Endothelial cell (in vitro differentiated cells): ENCODE data around the gene ATXN1. TPM values are rescaled to one million over a fixed set of nuclear protein-coding genes. Genes with fewer than 3 reads are reported as not detected.

Experiments
- DNase-seq: peaks from one replicate; pipeline ENCODE4 v3.0.0; 2021; ENCODE audit warnings: low spot score
- H3K27ac Mint-ChIP-seq: one replicate; pipeline ENCODE4 v1.8.0; 2021; ENCODE audit warnings: mixed read lengths, inconsistent platforms; ENCODE audit not compliant: unreplicated experiment
- H3K27me3 Mint-ChIP-seq: one replicate; pipeline ENCODE4 v1.8.0; 2021; ENCODE audit warnings: mild to moderate bottlenecking, moderate library complexity, mixed read lengths, inconsistent platforms; ENCODE audit not compliant: unreplicated experiment
- H3K36me3 Mint-ChIP-seq: one replicate; pipeline ENCODE4 v1.8.0; 2021; ENCODE audit warnings: mild to moderate bottlenecking, low read depth, mixed read lengths, inconsistent platforms; ENCODE audit not compliant: unreplicated experiment
- H3K4me1 Mint-ChIP-seq: one replicate; pipeline ENCODE4 v1.8.0; 2021; ENCODE audit warnings: mild to moderate bottlenecking, mixed read lengths, inconsistent platforms; ENCODE audit not compliant: unreplicated experiment
- H3K4me3 Mint-ChIP-seq: one replicate; pipeline ENCODE4 v1.8.0; 2021; ENCODE audit warnings: mild to moderate bottlenecking, mixed read lengths, inconsistent platforms; ENCODE audit not compliant: unreplicated experiment
- H3K9me3 Mint-ChIP-seq: one replicate; pipeline ENCODE4 v1.8.0; 2021; ENCODE audit warnings: mixed read lengths, inconsistent platforms; ENCODE audit not compliant: unreplicated experiment
- CTCF ChIP-seq: fragments of 200-600 bp; sonication (generic); IDR thresholded peaks from one replicate; pipeline ENCODE4 v1.5.0; 2021; ENCODE audit warnings: antibody characterized with exemption; ENCODE audit not compliant: unreplicated experiment
- total RNA-seq: library from RNA; stranded (reverse); fragmentation: NEBNext Ultra II Directional; extraction: Animal tissue kit (Norgen Biotek cat#: 25700); gene quantifications from one replicate; pipeline ENCODE4 v1.2.1, GENCODE V29; 2021; ENCODE audit not compliant: unreplicated experiment

The ATXN1 gene
- total RNA-seq, 1 donor from 2014 or later, result 18.7 TPM

- peaks cover 16% of the 10 kb centered on the region for H3K4me1 Mint-ChIP-seq
- H3K4me3 Mint-ChIP-seq, result no peak overlapping the region
- H3K36me3 Mint-ChIP-seq, result no peaks in the 10 kb centered on the region
- no peak for TF ChIP-seq CTCF
- no peaks in the 10 kb centered on the region for H3K27me3 Mint-ChIP-seq
- no peaks in the 10 kb centered on the region for H3K9me3 Mint-ChIP-seq
- H3K27ac Mint-ChIP-seq, result no peak overlapping the region
- no peak for DNase-seq
Observed at GRCh38 chr6:16555550-16555949, 205.7 kb downstream of the ATXN1 start.

GRCh38 chr6:16553531-16553930 is 207.7 kb downstream of the ATXN1 start:
- no peak for DNase-seq
- Mint-ChIP-seq H3K36me3 (no peaks in the 10 kb centered on the region), H3K27ac (no peak overlapping the region), H3K4me3 (no peak overlapping the region), H3K27me3 (no peaks in the 10 kb centered on the region), H3K9me3 (no peaks in the 10 kb centered on the region), H3K4me1 (peaks cover 16% of the 10 kb centered on the region)
- TF ChIP-seq CTCF, result no peak

GRCh38 chr6:16551466-16551865 is 209.8 kb downstream of the ATXN1 start:
- Mint-ChIP-seq H3K36me3 (no peaks in the 10 kb centered on the region), H3K9me3 (no peaks in the 10 kb centered on the region), H3K4me3 (no peak overlapping the region), H3K27ac (no peak overlapping the region), H3K4me1 (peaks cover 16% of the 10 kb centered on the region), H3K27me3 (no peaks in the 10 kb centered on the region)
- no peak for TF ChIP-seq CTCF
- DNase-seq, result no peak

- Mint-ChIP-seq H3K4me3 (no peak overlapping the region), H3K36me3 (no peaks in the 10 kb centered on the region), H3K27ac (no peak overlapping the region), H3K27me3 (peaks cover 2% of the 10 kb centered on the region), H3K4me1 (peaks cover 3% of the 10 kb centered on the region), H3K9me3 (no peaks in the 10 kb centered on the region)
- TF ChIP-seq CTCF, result no peak
- DNase-seq, result no peak
Observed at GRCh38 chr6:16548121-16548520, 213.1 kb downstream of the ATXN1 start.

- no peaks in the 10 kb centered on the region for H3K36me3 Mint-ChIP-seq
- peaks cover 3% of the 10 kb centered on the region for H3K4me1 Mint-ChIP-seq
- no peak for TF ChIP-seq CTCF
- H3K27me3 Mint-ChIP-seq, result peaks cover 2% of the 10 kb centered on the region
- H3K4me3 Mint-ChIP-seq, result no peak overlapping the region
- DNase-seq, result no peak
- no peaks in the 10 kb centered on the region for H3K9me3 Mint-ChIP-seq
- H3K27ac Mint-ChIP-seq, result no peak overlapping the region
Observed at GRCh38 chr6:16547587-16547986, 213.7 kb downstream of the ATXN1 start.
